HT-29 (cell line): Measurements from ENCODE around the gene CIRBP. TPM values are rescaled to one million over a fixed set of nuclear protein-coding genes. Genes with fewer than 3 reads are reported as not detected.

Source experiments
- DNase-seq: peaks from one replicate; pipeline ENCODE4 v3.0.0-alpha.2; 2015; ENCODE audit warnings: low spot score
- total RNA-seq: library from RNA; depleted of rRNA; stranded (reverse); fragments of >200 nt; shearing (Covaris generic); gene quantifications from 2 replicates; pipeline ENCODE4 v1.2.3, GENCODE V29; 2014

CIRBP gene
- total RNA-seq, 1 experiment from 2014 or later, result 72.3 TPM

DNA sequence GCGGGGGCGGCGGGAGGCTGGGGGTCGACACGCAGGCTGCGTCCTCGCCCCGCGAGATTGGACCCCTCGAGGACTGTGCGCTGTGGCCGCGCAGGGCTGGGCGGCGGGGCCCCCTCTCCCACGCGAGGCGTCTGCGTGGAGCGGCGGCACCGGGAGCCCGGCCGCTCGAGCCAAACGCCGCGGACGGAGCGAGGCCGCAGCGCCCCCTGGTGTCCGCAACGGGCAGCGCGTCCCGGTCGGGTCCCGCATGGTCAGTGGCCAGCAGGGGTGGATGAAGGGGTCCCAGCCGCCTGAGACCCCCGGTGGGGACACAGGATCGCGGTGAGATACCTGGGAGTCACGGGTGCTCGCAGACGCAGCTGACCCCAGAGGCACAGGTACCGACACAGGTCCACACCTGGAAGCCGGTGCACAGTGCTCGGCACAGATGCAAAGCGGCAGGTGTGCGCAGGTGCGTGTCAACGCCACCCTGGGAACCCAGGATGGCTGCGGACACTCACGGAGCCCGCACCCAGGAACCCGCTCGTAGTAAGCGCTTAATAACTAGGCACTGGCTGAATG, 2.1 kb upstream of the CIRBP start:
- peak; percentile 60 for DNase-seq

DNA sequence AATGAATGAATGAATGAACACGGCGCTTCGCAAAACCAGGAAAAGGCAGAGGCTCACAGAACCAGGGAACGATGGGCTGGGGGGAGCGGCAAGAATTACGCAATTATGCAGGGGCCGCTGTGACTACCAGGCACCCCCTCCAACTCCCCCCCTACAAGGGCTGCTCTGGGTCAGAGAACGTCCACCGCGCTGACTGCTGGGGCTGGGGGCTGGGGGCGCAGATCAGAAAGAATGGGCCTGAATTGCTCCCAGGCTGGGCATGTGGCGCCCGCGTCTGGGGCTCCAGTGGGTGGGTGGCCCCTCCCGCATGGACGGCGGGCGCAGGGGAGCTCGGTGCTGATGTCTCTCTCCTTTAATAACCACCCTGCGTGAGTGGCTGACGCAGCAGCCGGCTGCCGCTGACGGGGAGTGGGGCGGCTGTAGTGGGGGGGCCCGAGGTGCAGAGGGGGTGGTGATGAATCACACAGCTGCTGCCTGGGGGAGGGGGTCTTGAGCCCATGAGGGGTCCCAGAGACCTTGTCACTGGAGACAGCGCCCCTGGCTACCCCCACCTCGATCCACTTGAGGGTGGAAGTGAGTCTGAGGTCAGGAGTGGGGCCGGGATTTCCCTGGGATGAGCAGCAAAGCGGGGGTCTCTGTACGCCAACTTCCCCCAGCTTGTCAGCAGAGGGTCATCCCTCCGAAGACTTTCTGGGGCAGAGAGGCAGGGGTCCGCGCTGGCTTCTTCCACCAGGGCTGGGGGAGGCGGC, 1.5 kb upstream of the CIRBP start:
- DNase-seq, result no peak

DNA sequence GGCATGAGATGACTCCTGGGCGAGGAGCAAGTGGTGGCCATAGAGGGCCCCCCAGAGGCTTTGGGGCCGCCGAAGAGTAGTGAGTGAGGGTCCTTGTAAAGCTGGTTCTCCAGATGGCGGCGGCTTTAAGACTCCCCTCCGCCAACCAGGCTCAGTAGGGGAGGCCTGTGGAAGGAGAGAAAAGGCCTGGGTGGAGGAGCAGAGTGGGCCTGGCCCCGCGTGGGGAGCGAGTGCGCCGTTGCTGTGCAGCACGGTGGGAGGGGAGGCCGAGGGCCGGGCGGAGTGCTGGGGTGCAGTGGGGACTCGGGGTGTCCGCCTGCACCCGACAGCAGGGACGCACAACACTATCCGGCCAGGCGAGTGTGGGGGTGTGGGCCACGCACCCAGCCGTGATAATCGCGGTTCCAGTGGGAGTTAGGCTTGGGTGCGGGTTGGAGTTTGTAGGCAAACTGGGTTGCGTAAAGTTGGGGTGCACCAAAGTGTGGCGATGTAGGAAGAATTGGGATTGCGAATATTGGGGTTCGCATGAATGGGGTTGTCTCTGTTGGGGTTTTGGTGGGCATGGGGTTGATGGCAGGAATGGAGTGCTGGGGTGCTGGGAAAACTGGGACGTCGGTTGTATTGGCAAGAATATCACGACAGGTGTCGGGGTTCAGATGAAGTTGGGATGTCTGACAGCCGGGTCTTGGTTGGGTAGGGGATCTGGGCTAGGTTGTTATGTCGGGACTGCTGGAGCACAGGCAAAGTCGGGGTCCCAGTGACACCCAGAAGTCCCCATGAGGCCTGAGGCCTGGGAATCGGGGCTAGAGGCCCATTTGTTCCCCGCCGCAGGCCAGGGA, 687 bp upstream of the CIRBP start:
- DNase-seq, result no peak

DNA sequence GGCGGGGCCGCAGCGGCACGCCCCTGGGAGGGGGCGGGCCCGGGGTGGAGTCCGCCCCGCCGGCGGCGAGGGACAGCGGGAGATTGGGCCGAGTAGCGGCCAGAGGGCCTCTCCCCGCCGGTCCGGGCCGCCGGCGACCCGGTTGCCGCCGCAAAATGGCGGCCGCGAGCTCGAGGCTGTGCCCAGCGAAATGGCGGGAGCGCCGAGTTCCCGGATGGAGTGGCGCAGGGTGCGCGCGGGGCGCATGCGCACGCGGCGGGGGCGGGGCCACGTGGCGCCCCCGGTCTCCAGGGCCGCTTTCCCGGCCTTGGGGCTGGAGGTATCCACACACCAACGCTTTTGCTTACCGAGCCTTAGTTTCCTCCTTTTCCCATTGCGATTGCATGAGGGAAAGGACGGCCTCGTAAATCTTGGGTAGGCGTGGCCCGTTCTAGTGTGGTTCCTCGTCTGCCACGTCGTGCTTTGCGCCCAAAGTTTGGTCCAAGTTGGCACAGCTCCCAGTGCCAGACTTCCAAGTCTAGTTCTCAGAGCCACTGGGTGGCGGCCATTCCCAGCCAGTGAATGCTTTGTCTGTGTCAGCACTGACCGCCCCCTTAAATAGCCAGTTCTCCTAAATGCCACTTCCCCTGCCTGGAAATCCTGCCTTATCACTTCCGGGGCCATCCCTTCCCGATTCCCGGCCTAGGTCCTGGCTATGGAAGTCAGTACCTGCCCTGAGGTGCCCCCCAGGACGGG, 513 bp downstream of the CIRBP start:
- peak; percentile 86 for DNase-seq

DNA sequence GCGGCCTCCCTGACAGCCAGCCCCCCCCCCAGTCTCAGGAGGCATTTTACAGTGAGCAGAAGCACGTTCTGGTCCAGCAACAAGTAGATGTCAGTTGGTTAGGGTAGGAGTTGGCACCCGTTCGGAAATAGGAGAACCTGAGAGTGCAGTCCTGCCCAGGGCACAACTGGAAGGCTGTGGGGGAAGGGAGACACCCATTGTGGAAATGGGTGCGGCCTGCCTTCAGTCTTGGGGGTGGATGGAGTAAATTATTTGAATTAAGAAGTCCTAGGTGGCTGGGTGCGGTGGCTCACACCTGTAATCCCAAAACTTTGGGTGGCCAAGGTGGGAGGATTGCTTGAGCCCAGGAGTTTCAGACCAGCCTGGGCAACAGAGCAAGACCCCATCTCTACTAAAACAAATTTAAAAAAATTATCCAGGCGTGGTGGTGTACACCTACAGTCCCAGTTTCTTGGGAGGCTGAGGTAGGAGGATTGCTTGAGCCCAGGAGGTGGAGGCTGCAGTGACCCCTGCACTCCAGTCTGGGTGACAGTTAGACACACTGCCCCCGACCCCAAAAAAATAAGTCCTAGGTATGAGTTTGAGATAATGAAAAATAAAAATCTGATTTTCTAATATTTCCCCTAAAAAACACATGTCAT, 1.2 kb downstream of the CIRBP start:
- DNase-seq, result no peak

DNA sequence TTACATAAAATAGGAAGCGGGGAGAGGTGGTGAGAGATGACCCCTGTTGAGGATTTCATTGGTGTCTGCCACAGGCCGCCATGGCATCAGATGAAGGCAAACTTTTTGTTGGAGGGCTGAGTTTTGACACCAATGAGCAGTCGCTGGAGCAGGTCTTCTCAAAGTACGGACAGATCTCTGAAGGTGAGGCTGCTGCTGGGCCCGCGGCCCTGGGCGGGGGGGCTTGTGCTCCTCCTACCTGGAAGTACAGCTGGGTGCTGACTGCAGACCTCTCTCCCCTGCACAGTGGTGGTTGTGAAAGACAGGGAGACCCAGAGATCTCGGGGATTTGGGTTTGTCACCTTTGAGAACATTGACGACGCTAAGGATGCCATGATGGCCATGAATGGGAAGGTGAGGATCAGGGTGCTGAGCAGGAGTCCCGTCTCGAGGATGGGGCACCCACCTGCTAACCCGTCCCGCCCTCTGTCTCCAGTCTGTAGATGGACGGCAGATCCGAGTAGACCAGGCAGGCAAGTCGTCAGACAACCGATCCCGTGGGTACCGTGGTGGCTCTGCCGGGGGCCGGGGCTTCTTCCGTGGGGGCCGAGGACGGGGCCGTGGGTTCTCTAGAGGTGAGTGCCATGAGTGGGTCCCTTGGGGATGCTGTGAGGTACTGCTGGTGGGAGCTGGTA, 1.9 kb downstream of the CIRBP start:
- DNase-seq, result no peak

DNA sequence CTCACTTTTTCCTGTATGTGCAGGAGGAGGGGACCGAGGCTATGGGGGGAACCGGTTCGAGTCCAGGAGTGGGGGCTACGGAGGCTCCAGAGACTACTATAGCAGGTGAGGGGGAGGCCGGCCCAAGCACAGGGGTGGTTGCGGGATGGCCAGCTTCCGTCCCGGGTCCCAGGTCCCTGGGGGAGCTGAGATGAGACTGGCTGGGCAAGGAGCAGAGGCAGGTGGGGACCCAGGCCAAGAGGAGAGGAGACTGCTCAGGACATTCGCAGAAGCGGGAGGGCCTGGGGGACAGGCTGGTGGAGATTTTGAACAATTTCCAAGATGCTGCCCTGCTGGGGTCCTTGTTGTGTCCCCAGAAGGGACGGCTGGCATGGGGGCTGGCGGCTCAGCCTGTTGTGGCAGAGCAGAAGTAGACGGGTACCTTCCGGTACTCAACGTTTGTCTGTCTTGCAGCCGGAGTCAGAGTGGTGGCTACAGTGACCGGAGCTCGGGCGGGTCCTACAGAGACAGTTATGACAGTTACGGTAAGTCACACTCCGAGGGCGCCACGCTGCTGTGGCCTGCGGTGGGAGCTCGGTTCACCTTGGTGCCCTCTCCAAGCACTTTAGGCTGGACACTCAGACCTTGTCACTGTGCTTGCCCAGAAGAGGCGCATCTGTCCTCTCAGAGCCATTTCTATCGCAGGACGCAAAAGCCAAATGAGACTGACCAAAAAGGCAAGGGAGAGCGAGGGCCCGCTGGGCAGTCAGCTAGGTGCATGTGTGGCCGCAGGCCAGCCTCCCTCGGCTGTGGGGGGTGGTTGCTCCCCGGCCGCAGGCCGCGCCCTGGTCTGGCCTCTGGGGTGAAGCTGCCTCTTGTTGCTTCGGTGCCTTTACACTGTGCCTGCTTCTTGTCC, 2.6 kb downstream of the CIRBP start:
- DNase-seq, result no peak

DNA sequence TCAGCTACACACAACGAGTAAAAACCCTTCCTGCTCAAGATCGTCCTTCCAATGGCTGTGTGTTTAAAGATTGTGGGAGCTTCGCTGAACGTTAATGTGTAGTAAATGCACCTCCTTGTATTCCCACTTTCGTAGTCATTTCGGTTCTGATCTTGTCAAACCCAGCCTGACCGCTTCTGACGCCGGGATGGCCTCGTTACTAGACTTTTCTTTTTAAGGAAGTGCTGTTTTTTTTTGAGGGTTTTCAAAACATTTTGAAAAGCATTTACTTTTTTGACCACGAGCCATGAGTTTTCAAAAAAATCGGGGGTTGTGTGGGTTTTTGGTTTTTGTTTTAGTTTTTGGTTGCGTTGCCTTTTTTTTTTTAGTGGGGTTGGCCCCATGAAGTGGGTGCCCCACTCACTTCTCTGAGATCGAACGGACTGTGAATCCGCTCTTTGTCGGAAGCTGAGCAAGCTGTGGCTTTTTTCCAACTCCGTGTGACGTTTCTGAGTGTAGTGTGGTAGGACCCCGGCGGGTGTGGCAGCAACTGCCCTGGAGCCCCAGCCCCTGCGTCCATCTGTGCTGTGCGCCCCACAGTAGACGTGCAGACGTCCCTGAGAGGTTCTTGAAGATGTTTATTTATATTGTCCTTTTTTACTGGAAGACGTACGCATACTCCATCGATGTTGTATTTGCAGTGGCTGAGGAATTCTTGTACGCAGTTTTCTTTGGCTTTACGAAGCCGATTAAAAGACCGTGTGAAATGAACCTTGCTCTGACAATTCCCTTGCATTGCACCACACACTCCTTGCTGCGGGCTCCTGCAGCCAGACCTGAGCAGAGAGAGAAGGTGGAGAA, 3.5 kb downstream of the CIRBP start:
- DNase-seq, result no peak

DNA sequence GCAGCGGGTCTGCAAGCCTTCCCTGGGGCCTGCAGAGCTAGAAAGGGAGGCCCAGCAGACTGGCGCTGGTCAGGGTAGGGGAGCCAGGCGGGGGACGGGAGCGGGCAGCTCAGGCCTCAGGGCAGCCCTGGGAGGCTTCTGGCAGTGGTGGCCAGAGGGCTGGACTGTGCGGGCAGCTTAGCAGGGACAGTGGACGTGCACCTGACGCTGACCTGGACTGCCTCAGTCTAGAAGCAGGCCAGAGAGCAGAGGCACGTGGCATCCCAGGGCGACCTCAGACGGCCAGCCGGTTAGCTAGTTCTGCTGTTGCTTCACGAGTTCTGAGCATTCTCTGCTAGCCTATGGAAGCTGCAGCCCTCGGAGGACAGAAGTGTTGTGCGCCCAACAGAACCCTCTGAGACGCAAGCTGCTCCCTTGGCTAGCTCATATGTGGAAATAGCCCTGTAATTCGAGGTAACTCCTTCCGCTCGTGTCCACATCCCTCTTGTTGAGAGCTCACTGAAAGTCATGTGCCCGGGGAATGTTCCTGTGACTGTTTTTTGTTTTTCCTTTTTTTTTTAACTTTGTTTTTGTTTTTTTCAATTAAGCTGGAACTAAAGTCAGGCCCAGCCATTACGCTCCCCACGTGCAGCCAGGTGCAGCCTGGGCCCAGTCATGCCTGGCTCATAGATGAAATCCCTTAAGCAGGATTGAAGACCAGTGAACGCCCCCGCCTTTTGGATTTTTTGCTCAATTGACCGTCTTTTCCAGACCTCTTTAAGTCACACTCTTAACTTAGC, 4.3 kb downstream of the CIRBP start:
- DNase-seq, result no peak

DNA sequence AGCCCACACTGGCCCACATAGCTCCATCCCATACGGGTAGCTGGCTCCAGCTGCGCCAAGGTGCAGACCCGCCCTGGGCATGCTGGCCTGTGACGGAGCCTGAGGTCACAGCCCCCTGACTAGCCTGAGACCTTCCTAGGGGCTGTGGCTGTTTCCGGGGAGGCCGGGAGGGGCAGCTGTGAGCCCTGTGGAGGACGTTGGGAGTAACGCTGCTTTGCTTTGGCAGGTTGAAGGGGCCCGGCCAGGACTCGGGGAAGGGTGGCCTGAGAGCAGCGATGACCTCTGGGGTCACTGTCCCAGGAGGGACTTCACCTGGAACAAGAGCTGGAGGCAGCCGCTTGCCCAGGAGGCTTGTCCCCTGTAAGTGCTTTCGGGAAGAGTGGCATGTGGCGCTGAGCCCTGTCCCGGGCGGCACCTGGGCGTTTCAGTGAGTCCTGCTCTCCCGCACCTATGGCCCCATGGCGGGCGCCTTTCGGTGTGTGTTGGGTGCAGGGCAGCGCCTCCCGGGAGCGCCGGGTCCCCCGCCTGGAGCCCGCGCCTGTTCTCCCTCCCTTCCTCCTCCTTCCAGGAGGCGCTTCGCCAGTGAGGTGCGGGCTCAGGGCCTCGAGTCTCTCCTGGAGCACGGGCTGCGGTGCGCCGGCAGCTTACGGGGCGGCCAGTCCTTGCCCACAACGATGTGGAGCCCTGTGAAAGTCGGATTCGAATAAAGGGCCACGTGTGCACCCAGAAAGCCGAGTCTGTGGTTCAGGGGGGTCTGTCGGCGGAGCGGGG, 5.1 kb downstream of the CIRBP start:
- no peak for DNase-seq

DNA sequence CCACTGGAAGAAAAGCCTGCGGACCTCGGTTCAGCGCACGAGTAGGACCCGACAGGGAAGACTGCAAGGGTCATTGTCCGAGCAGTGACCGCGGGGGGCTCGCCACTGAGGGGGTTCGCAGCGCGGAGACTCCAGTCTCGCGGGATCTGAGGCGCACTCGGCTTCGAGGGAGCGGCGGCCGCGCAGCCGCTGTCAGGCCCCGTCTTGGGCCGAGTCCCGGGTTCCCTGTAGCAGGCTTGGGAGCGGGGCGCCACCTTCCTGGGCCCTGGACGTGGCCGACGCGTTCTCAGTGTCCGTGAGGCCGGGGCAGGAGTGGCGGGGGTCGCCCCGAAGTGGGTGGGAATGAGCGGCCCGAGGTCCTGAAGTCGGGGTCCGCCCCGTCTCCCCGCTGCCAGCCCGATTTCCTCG, 5.7 kb downstream of the CIRBP start:
- no peak for DNase-seq

DNA sequence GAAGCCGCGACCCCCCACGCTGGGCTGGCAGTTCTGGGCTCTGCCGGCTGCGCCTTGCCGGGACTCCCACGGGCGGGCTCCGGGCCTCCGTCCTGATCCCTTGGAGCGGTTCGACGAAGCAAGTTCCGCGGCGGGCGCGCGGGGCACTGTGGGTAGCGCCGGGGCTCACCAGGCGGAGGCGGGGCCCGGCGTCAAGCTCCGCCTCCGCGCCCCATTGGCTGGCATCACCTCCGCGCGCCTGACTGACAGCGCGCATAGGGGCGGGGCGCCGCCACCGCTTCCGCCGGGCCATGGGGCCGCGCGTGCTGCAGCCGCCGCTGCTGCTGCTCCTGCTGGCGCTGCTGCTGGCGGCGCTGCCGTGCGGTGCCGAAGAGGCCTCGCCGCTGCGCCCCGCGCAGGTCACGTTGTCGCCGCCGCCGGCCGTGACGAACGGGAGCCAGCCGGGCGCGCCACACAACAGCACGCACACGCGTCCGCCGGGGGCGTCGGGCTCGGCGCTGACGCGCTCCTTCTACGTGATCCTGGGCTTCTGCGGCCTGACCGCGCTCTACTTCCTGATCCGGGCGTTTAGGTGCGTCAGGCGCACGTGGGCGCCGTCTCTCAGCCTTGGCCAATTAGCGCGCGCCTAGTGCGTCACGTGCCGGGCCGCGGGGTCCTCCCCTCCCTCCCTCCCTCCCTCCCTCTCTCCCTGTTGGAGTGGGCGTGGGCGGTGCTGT, 6.3 kb downstream of the CIRBP start, which contains the start of gene FAM174C:
Gene FAM174C, plus strand, starts transcription at position 271 of the 716 bp plus-strand sequence. Its CDS starts 20 bp downstream, at position 291.
- DNase-seq, result peak; percentile 93

DNA sequence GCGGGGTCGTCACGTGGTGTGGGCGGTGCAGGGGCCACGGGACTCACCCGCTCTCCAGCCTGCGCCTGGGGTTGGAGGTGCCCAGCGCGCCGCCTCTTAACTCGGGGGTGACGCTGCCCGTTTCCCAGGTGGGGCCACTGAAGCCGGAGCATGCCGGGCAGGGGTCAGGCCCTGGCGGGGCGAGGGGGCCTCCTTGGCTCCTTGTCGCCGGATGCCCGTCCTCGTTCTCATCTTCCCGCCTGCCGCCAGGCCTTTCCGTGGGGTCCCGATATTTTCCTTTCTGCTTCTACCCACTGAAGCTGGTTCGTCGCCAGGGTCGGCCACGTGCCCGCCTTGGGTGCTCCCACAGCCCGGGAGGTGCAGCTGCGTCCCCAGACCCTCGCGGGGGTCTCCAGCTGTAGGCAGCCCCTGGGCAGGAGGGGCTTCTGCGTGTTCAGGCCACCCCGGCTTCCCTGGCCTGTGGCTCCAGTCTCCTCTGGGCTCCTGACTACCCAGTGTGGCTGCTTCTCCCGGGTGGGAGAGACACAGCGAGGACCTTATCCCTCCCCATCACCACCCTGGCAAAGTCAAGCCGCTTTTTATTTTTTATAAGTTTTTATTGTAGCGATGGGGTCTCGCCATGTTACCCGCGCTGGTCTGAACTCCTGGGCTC, 7.0 kb downstream of the CIRBP start:
- DNase-seq, result no peak

DNA sequence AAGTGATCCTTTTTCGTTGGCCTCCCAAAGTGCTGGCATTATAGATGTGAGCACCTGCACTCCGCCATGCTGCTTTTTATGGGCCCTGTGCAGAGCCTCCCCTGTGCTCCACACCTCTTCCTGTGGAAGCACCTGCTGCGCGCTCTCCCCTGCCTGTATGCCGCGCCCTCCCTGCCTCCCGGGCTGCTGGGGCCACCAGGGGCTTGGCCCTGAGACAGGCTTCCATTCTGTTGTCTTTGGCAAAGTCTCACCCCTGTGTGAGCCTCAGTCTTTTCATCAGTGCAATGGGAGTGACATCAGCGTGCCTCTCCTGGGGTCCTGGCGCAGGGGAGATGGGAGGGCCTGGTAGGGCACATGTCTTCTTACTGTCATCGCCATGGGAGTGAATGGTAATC, 7.5 kb downstream of the CIRBP start:
- DNase-seq, result no peak

DNA sequence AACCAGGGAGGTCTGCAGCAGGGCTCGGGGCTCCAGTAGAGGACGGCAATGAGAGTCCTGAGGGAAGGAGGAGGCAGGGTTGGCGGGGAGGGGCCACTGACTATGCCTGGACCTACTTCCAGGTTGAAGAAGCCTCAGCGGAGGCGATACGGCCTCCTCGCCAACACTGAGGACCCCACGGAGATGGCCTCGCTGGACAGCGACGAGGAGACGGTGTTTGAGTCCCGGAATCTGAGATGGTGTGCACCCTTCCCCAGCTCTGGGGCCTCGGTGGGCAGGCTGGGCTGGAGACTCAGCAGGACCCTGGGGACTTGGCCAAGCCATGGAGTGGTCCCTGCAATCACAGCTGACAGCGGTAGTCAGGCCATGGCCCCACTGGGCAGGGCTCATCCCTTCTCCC, 7.9 kb downstream of the CIRBP start:
- DNase-seq, result no peak

DNA sequence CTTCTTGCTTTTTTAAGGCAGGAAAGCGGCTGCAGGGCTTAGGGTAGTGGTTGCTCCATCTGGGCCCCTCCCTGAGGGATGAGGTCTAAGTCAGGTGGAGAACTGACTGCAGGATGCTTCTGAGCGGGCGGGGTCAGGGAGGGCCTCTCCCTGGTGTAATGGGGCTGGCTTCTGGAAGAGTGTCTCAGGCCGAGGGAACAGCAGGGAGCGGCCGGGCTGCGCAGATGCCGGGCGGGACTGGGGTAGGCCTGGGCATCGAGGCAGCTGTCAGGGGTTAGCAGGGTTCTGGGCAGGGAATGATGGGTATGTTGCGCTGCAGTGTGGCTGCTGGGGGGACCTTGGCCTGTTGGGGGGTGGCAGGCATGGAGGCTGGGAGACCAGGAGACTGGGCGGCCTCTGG, 8.9 kb downstream of the CIRBP start:
- DNase-seq, result no peak
